Central memory CD8-positive, alpha-beta T cell (primary cell): ENCODE measurements around the gene TRA2B.

ENCODE experiments used
- ATAC-seq: fragments of 150-1000 bp; cut with Tn5 transposase; replicated peaks from 2 replicates; pipeline ENCODE4 v1.10.0; 2022; ENCODE audit warnings: mild to moderate bottlenecking, moderate FRiP score, moderate number of reproducible peaks; ENCODE audit not compliant: poor library complexity, severe bottlenecking; ENCODE audit errors: extremely low read depth
- DNase-seq, 2 donors: peaks; one replicate each; pipeline ENCODE4 v3.0.0; 2021; ENCODE audit warnings: low spot score in 2 of 2
- H3K27ac Mint-ChIP-seq: one replicate; pipeline ENCODE4 v1.8.0; 2022; ENCODE audit warnings: low read depth, mild to moderate bottlenecking, moderate library complexity, mixed read lengths
- H3K27me3 Mint-ChIP-seq: one replicate; pipeline ENCODE4 v1.8.0; 2022; ENCODE audit warnings: mixed read lengths
- H3K36me3 Mint-ChIP-seq: one replicate; pipeline ENCODE4 v1.8.0; 2022; ENCODE audit warnings: mild to moderate bottlenecking, moderate library complexity, mixed read lengths; ENCODE audit not compliant: insufficient read depth
- H3K4me1 Mint-ChIP-seq: one replicate; pipeline ENCODE4 v1.8.0; 2022; ENCODE audit warnings: mixed read lengths
- H3K4me3 Mint-ChIP-seq: one replicate; pipeline ENCODE4 v1.8.0; 2022; ENCODE audit warnings: mild to moderate bottlenecking, moderate library complexity, mixed read lengths
- H3K9me3 Mint-ChIP-seq: one replicate; pipeline ENCODE4 v1.8.0; 2022; ENCODE audit warnings: mixed read lengths

TRA2B gene

DNA sequence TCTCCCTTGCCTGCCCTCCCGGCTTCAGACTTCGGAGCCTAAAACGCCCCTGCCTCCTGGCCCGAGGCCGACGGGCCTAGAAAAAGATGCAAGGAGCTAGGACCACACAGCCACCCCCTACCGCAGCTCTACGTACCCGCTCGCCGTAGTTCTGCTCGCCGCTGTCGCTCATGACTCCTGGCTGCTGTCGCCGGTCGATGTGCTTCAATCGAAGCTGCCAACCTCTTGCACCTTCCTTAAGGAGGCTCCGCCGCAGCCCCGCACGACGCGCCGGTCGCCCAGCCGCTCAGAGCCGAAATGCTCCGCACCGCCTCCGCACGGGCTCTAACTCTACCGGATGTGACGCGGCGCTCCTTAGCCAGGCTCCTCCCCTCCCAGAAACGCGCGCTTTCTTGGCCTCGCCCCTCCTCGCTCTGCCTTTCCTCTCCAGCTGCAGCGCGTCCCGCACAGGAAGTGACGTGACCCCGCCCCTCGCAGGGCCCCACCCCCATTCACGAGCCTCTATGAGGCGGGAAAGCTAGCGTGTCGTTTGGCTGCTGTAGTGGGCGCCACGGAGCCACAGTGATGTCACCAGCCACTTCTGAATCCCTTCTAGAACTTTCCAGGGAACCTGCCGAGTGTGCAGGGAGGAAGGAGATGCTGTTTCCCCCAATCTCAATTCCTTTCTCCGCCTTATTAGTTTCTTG lies at the start of gene TRA2B:
TRA2B (minus strand) TSS at position 326 of the 686 bp plus-strand sequence; CDS start at position 172, 154 bp downstream.
- H3K9me3 Mint-ChIP-seq, result no peaks in the 10 kb centered on the region
- H3K36me3 Mint-ChIP-seq, result peaks cover 32% of the 10 kb centered on the region
- ATAC-seq (peak; percentile 93), DNase-seq (peak; percentile 97)
- peaks cover 44% of the 10 kb centered on the region for H3K4me1 Mint-ChIP-seq
- H3K27me3 Mint-ChIP-seq, result no peaks in the 10 kb centered on the region
- peak within 1 kb of the TSS; percentile 99 for H3K27ac Mint-ChIP-seq
- H3K4me3 Mint-ChIP-seq, result peak within 1 kb of the TSS; percentile 100

DNA sequence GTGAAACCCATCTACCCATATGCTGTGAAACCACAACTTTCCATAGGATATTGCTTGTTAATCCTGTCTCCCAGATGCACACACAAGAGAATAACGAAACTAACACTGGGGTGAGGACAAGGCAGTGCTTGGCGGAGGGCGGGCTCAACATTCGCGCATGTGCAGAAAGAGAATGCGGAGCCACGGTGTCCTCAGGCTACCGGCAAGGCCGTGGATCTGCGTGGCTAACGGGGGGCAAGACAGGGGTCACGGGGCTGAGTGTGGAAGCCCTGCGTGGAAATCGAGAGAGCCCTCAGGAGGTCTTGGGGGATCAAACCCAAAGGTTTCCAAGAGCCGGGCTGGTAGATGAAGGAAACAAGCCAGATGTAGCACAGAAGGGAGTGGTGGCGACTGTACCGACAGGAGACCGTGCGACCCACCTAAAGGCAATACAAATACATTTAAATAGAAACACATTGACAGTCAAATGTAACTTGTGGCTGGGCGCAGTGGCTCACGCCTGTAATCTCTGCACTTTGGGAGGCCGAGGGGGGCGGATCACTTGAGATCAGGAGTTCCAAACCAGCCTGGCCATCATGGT lies 48.5 kb upstream of the TRA2B start:
- ATAC-seq (no peak), DNase-seq (no peak)
- H3K4me1 Mint-ChIP-seq, result peaks cover 6% of the 10 kb centered on the region
- no peaks in the 10 kb centered on the region for H3K36me3 Mint-ChIP-seq
- no peak overlapping the region for H3K27ac Mint-ChIP-seq
- H3K27me3 Mint-ChIP-seq, result peaks cover 9% of the 10 kb centered on the region
- H3K4me3 Mint-ChIP-seq, result no peak overlapping the region
- H3K9me3 Mint-ChIP-seq, result no peaks in the 10 kb centered on the region

DNA sequence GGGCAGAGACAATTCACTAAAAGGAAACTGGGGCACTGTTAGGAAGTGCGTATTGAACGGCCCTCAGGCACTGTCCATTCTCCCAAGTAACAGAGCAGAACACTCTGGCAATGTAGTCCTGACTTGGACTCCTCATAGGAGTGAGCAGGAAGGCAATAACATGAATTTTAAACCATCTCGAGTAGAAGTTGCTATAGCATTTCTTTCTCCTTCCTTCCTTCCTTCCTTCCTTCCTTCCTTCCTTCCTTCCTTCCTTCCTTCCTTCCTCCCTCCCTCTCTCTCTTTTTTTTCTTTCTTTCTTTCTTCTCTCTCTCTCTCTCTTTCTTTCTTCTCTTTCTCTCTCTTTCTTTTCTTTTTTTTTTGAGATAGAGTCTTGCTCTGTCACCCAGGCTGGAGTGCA lies 46.4 kb upstream of the TRA2B start:
- Mint-ChIP-seq H3K27ac (no peak overlapping the region), H3K4me1 (peaks cover 6% of the 10 kb centered on the region), H3K27me3 (peaks cover 9% of the 10 kb centered on the region), H3K4me3 (no peak overlapping the region), H3K9me3 (no peaks in the 10 kb centered on the region), H3K36me3 (no peaks in the 10 kb centered on the region)
- DNase-seq (no peak), ATAC-seq (no peak)

DNA sequence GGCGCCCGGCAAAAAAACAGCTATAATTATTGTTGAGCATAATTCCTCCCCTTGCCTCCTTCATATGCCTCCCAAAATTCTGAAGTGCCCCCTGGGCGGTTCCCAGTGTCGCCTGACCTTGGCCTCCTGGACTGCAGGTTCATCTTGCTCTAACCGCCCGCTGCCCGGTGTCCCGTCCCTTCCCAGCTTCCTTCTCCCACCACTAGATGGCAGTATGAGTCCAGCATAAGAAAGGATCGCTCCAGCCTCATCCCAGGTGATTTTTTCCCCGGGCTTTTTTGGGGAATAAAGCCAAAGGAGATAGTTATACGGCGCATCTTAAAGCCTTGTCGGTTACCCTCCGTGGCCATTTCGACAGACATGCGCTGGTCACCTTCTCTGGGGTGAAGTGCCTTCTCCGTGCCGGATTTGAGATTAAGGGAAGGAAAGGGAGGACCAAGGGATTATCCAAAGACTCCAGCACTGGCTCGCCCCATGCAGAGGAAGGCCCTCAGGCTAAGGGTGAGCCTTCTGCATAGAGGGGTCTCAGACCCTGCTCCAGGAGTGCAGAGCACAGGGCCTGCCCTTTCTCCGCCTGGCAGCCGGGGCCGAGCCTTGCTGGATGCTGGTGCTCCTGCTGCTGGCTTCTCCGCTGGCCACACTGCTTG lies 45.8 kb upstream of the TRA2B start:
- H3K36me3 Mint-ChIP-seq, result no peaks in the 10 kb centered on the region
- H3K4me1 Mint-ChIP-seq, result peaks cover 6% of the 10 kb centered on the region
- DNase-seq, result peak; percentile 25 to 28
- no peak overlapping the region for H3K27ac Mint-ChIP-seq
- peaks cover 9% of the 10 kb centered on the region for H3K27me3 Mint-ChIP-seq
- H3K4me3 Mint-ChIP-seq, result no peak overlapping the region
- H3K9me3 Mint-ChIP-seq, result no peaks in the 10 kb centered on the region
- no peak for ATAC-seq

DNA sequence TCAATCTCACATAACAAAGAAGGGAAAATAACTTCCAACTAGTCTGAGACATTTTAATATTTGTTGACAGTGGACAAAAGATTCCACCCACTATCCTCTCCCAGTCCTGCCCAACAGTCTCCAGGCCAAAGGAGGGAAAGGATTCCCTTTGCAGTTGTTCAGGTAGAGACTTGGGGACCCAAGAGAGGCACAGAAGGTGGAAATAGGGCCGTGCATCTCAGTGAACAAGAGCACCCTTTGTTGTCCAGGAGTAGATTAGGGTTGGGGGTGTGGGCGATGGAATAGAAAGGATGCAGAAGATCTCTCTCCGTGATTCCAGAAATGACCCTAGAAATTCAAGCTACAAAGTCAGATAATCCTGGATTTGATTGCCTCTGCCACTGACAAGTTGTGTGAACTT lies 44.8 kb upstream of the TRA2B start:
- H3K9me3 Mint-ChIP-seq, result no peaks in the 10 kb centered on the region
- peaks cover 9% of the 10 kb centered on the region for H3K27me3 Mint-ChIP-seq
- H3K27ac Mint-ChIP-seq, result no peak overlapping the region
- H3K4me3 Mint-ChIP-seq, result no peak overlapping the region
- H3K36me3 Mint-ChIP-seq, result no peaks in the 10 kb centered on the region
- H3K4me1 Mint-ChIP-seq, result peaks cover 7% of the 10 kb centered on the region
- DNase-seq (no peak), ATAC-seq (no peak)

DNA sequence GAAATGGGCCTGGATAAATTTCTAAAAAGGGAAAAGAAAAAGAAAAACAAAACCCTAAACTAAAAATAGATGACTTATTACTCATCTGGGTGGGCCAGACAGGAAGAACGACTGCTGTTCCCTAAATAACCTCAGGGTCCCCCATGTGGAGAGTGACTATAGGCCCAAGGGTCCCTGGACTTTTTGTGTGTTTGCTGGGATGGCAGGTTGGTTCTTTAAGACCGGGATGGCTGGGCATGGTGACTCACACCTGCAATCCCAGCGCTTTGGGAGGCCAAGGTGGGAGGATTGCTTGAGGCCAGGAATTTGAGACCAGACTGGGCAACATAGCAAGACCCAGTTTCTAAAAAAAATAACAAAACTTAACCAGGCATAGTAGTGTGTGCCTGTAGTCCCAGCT lies 43.8 kb upstream of the TRA2B start:
- H3K27ac Mint-ChIP-seq, result no peak overlapping the region
- DNase-seq (no peak), ATAC-seq (no peak)
- H3K36me3 Mint-ChIP-seq, result no peaks in the 10 kb centered on the region
- no peaks in the 10 kb centered on the region for H3K9me3 Mint-ChIP-seq
- H3K4me1 Mint-ChIP-seq, result peaks cover 15% of the 10 kb centered on the region
- H3K4me3 Mint-ChIP-seq, result no peak overlapping the region
- H3K27me3 Mint-ChIP-seq, result peaks cover 9% of the 10 kb centered on the region

DNA sequence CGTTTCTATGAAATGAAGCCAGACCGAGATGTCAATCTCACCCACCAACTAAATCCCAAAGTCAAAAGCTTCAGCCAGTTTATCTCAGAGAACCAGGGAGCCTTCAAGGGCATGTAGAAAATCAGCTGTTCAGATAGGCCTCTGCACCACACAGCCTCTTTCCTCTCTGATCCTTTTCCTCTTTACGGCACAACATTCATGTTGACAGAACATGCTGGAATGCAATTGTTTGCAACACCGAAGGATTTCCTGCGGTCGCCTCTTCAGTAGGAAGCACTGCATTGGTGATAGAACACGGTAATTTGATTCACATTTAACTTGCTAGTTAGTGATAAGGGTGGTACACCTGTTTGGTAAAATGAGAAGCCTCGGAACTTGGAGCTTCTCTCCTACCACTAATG lies 41.9 kb upstream of the TRA2B start:
- peaks cover 15% of the 10 kb centered on the region for H3K4me1 Mint-ChIP-seq
- peaks cover 9% of the 10 kb centered on the region for H3K27me3 Mint-ChIP-seq
- H3K9me3 Mint-ChIP-seq, result no peaks in the 10 kb centered on the region
- ATAC-seq (no peak), DNase-seq (no peak)
- no peaks in the 10 kb centered on the region for H3K36me3 Mint-ChIP-seq
- H3K27ac Mint-ChIP-seq, result no peak overlapping the region
- no peak overlapping the region for H3K4me3 Mint-ChIP-seq

DNA sequence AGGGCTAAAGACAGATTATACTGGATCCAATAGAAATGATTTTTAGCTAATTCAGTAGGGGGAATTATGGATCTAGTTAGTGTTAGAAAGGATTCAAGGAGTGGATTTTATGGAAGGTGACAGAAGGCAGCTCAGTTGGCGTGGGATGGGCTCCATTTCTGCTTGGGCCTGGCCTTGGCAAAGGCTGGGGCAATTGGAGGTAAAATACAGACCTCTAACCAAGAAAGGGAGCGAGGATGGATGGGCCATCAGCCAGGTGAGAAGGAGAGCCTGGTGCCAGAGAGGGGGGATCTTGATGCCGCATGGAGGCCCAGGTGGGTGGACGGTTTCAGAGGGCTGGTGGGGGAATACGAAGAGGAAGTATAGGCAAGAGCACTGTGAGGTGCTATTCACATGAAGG lies 40.7 kb upstream of the TRA2B start:
- no peak for DNase-seq
- Mint-ChIP-seq H3K9me3 (no peaks in the 10 kb centered on the region), H3K4me3 (no peak overlapping the region), H3K36me3 (peaks cover 2% of the 10 kb centered on the region), H3K4me1 (peaks cover 12% of the 10 kb centered on the region), H3K27me3 (peaks cover 6% of the 10 kb centered on the region), H3K27ac (no peak overlapping the region)
- ATAC-seq, result no peak

DNA sequence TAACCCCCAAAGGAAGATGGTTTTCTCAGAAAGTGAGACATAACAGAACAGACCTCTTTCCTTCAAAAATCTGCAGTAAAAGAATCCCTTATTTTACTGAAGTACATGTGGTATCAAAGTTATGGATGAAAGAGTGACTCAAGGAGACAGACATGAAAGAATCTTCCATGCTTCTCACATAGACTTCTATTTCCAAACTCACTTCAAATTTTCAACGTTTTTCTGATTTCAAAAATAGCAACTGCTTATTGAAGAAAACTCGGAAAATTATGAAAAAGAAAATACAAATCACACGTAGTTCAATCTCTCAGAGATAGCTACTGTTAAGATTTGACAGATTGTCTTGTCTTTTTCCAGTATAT lies 39.8 kb upstream of the TRA2B start:
- Mint-ChIP-seq H3K27me3 (no peaks in the 10 kb centered on the region), H3K36me3 (peaks cover 2% of the 10 kb centered on the region), H3K9me3 (no peaks in the 10 kb centered on the region), H3K27ac (no peak overlapping the region), H3K4me3 (no peak overlapping the region), H3K4me1 (peaks cover 9% of the 10 kb centered on the region)
- ATAC-seq, result no peak
- DNase-seq, result no peak

DNA sequence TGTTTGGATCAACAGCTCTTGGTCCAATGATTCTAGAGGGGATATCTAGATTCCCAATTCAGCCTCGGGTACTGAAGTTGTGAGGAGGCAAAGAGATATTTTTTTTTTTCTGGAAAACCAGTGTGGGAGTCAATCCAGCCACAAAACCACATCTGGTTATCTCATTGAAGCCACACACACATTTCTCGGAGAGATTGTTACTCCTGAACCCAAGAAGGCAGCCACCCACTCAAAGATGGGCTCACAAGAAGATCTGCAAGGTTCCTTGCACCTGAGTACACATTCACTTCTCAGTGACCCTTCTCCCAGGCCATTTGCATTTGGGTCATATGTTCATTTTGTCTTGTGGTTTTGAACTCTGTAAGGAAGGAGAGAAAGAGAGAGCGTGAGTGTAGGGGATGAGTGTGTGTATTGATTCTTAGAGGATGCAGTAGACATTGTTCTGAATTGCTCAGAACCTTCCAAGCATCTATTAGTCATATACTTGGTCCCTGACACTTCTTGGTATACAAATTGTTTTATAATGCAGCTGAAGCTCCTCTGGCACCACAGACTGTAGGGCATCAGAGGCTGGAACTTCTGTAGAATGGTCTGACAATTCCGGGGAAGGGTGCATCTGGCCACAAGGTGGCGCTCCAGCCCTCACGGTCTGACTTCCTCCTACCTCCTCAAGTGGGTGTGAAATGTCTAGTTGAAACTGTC lies 39.3 kb upstream of the TRA2B start:
- ATAC-seq, result peak; percentile 80
- Mint-ChIP-seq H3K9me3 (no peaks in the 10 kb centered on the region), H3K4me3 (no peak overlapping the region)

DNA sequence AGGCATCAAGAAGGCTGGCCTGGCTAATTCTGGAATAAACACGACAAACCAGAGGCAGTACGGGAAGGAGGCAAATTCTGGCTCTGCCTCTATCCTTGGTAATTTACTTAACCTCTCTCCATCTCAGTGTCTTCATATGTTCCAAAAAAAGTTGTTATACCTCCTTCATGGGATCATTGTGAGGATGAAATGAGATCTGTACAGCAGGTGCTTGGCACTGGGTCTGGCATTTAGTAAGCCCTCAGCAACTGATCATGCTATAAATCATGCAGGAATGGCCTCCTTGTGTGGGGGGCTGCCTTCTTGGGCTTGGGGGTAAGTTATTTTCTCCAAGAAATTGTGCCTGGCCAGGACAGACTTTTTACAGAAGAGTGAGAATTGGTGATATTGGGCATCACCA lies 38.3 kb upstream of the TRA2B start:
- H3K27ac Mint-ChIP-seq, result no peak overlapping the region

More for the DNA sequence above, 39.3 kb upstream of the TRA2B start:
- Mint-ChIP-seq H3K27me3 (no peaks in the 10 kb centered on the region), H3K36me3 (peaks cover 2% of the 10 kb centered on the region), H3K27ac (no peak overlapping the region), H3K4me1 (peaks cover 9% of the 10 kb centered on the region)
- peak; percentile 58 to 74 for DNase-seq

DNA sequence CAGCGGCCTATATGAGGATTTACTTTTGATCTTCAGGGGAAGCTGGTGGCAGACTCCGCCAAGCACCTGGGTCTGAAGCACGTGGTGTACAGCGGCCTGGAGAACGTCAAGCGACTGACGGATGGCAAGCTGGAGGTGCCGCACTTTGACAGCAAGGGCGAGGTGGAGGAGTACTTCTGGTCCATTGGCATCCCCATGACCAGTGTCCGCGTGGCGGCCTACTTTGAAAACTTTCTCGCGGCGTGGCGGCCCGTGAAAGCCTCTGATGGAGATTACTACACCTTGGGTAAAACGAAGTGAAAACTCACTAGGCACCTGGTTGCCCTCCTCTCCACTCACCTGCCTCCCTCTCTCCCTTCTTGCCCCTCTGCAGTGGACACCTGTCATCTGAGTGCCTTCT lies 33.8 kb upstream of the TRA2B start:
- no peak for ATAC-seq
- no peaks in the 10 kb centered on the region for H3K9me3 Mint-ChIP-seq
- no peak overlapping the region for H3K4me3 Mint-ChIP-seq
- peaks cover 5% of the 10 kb centered on the region for H3K36me3 Mint-ChIP-seq
- H3K27me3 Mint-ChIP-seq, result no peaks in the 10 kb centered on the region
- no peak overlapping the region for H3K27ac Mint-ChIP-seq
- no peaks in the 10 kb centered on the region for H3K4me1 Mint-ChIP-seq
- DNase-seq, result no peak

More for the DNA sequence above, 38.3 kb upstream of the TRA2B start:
- DNase-seq (no peak), ATAC-seq (no peak)
- Mint-ChIP-seq H3K4me1 (peaks cover 9% of the 10 kb centered on the region), H3K4me3 (no peak overlapping the region), H3K27me3 (no peaks in the 10 kb centered on the region), H3K9me3 (no peaks in the 10 kb centered on the region), H3K36me3 (peaks cover 2% of the 10 kb centered on the region)
